Fibroblast of lung (primary cell): ENCODE measurements around the gene HNF1B. TPM values are rescaled to one million over a fixed set of nuclear protein-coding genes. Genes with fewer than 3 reads are reported as not detected.

Experiments used
- DNase-seq, 2 donors: peaks; one replicate each; pipeline versions ENCODE4 v3.0.0 to v3.0.0-alpha.2; 2010; ENCODE audit warnings: low read depth in 2 of 2
- H2AFZ ChIP-seq: 2 replicates; pipeline ENCODE4 v1.5.1; 2012; ENCODE audit warnings: low read length, control low read depth, inconsistent platforms
- H3K27ac ChIP-seq: 2 replicates; pipeline ENCODE4 v1.5.1; 2011; ENCODE audit warnings: low read length, control low read depth; ENCODE audit not compliant: insufficient read depth
- H3K27me3 ChIP-seq: 2 replicates; pipeline ENCODE4 v1.5.1; 2011; ENCODE audit warnings: mild to moderate bottlenecking, low read length; ENCODE audit not compliant: control insufficient read depth, insufficient read depth
- H3K36me3 ChIP-seq: 2 replicates; pipeline ENCODE4 v1.5.1; 2011; ENCODE audit warnings: low read length; ENCODE audit not compliant: control insufficient read depth, insufficient read depth
- H3K4me1 ChIP-seq: 2 replicates; pipeline ENCODE4 v1.5.1; 2011; ENCODE audit warnings: low read length; ENCODE audit not compliant: control insufficient read depth, insufficient read depth; ENCODE audit errors: extremely low read depth
- H3K4me2 ChIP-seq: 2 replicates; pipeline ENCODE4 v1.5.1; 2011; ENCODE audit warnings: low read length, control low read depth; ENCODE audit not compliant: insufficient read depth; ENCODE audit errors: extremely low read depth
- H3K4me3 ChIP-seq, 4 experiments: fragments of 200-600 bp in 1 of 4; sonication (generic) in 1 of 4; replicated peaks in 1 of 4; 2 replicates each; pipeline ENCODE4 v1.5.1; 2011 to 2016; ENCODE audit warnings: low read length in 4 of 4, low read depth in 3 of 4, mild to moderate bottlenecking in 3 of 4, control low read depth in 2 of 4, inconsistent platforms in 1 of 4, mixed read lengths in 1 of 4; ENCODE audit not compliant: insufficient read depth in 1 of 4; ENCODE audit errors: control extremely low read depth in 1 of 4
- H3K79me2 ChIP-seq: 2 replicates; pipeline ENCODE4 v1.5.1; 2012; ENCODE audit warnings: mild to moderate bottlenecking, low read length, inconsistent platforms; ENCODE audit not compliant: control insufficient read depth, insufficient read depth
- H3K9ac ChIP-seq: 2 replicates; pipeline ENCODE4 v1.5.1; 2011; ENCODE audit warnings: mild to moderate bottlenecking, low read length, control low read depth; ENCODE audit not compliant: insufficient read depth
- H3K9me3 ChIP-seq: 2 replicates; pipeline ENCODE4 v1.5.1; 2012; ENCODE audit warnings: low read depth, low read length; ENCODE audit not compliant: control insufficient read depth, insufficient read depth
- H4K20me1 ChIP-seq: 2 replicates; pipeline ENCODE4 v1.5.1; 2011; ENCODE audit warnings: low read length; ENCODE audit not compliant: control insufficient read depth, insufficient read depth; ENCODE audit errors: extremely low read depth
- EZH2 ChIP-seq: IDR thresholded peaks from 2 replicates; pipeline ENCODE4 v1.5.1; 2012; ENCODE audit warnings: low read length, control low read depth, mild to moderate bottlenecking; ENCODE audit errors: missing control alignments
- polyA plus RNA-seq, 2 donors: library from polyadenylated mRNA; depleted of rRNA in 1 of 2; stranded (reverse) in 1 of 2; unstranded in 1 of 2; fragments of >200 nt; gene quantifications; 2 replicates each; pipeline ENCODE4 v1.2.1, GENCODE V29; 2011 to 2012; ENCODE audit warnings: missing spikeins in 1 of 2
- total RNA-seq: library from RNA; depleted of rRNA; stranded (reverse); fragments of >200 nt; gene quantifications from 2 replicates; pipeline ENCODE4 v1.2.1, GENCODE V29; 2014
- TF ChIP-seq, protein P1 (sequence below), 2 donors: IDR thresholded peaks in 1 of 2; conservative IDR thresholded peaks in 1 of 2; 1 replicate in 1 of 2; 2 replicates in 1 of 2; pipeline ENCODE4 v1.5.1; 2011 to 2012; ENCODE audit warnings: low read length in 2 of 2, control low read depth in 1 of 2, inconsistent platforms in 1 of 2, low read depth in 1 of 2, mild to moderate bottlenecking in 1 of 2

HNF1B gene
- total and polyA plus RNA-seq, 2 donors (not counting 1 experiment from before 2014, with no cell fraction given), result not detected

- DNase-seq, result no peak
- no peaks in the 10 kb centered on the region for H3K36me3 ChIP-seq
- peaks cover 35% of the 10 kb centered on the region for H3K27me3 ChIP-seq
- H3K4me1 ChIP-seq, result peaks cover 3% of the 10 kb centered on the region
- no peaks in the 10 kb centered on the region for H3K9me3 ChIP-seq
- H2AFZ ChIP-seq, result no peak overlapping the region
- TF ChIP-seq, protein P1, sequence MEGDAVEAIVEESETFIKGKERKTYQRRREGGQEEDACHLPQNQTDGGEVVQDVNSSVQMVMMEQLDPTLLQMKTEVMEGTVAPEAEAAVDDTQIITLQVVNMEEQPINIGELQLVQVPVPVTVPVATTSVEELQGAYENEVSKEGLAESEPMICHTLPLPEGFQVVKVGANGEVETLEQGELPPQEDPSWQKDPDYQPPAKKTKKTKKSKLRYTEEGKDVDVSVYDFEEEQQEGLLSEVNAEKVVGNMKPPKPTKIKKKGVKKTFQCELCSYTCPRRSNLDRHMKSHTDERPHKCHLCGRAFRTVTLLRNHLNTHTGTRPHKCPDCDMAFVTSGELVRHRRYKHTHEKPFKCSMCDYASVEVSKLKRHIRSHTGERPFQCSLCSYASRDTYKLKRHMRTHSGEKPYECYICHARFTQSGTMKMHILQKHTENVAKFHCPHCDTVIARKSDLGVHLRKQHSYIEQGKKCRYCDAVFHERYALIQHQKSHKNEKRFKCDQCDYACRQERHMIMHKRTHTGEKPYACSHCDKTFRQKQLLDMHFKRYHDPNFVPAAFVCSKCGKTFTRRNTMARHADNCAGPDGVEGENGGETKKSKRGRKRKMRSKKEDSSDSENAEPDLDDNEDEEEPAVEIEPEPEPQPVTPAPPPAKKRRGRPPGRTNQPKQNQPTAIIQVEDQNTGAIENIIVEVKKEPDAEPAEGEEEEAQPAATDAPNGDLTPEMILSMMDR (conservative IDR thresholded peaks at IDR 0.05 in 1 of 2, IDR thresholded peaks at IDR 0.05 in 1 of 2; ENCODE audit: low read depth in 1 of 2, low read length in 2 of 2), result no peak
- no peak overlapping the region for H3K4me2 ChIP-seq
- no peak overlapping the region for H3K4me3 ChIP-seq
- no peak overlapping the region for H3K9ac ChIP-seq
- no peaks in the 10 kb centered on the region for H3K79me2 ChIP-seq
- no peaks in the 10 kb centered on the region for H4K20me1 ChIP-seq
- no peak overlapping the region for H3K27ac ChIP-seq
Measured at GRCh38 chr17:37713624-37714023, 31.2 kb downstream of the HNF1B start.

GRCh38 chr17:37713028-37713431 is 31.8 kb downstream of the HNF1B start:
- Histone ChIP-seq H4K20me1 (no peaks in the 10 kb centered on the region), H3K79me2 (no peaks in the 10 kb centered on the region), H3K9ac (no peak overlapping the region), H3K4me1 (peaks cover 3% of the 10 kb centered on the region), H3K4me2 (no peak overlapping the region), H2AFZ (no peak overlapping the region), H3K27me3 (peaks cover 34% of the 10 kb centered on the region), H3K27ac (no peak overlapping the region), H3K36me3 (no peaks in the 10 kb centered on the region), H3K9me3 (no peaks in the 10 kb centered on the region), H3K4me3 (no peak overlapping the region)
- no peak for TF ChIP-seq EZH2
- TF ChIP-seq, protein P1 (conservative IDR thresholded peaks at IDR 0.05 in 1 of 2, IDR thresholded peaks at IDR 0.05 in 1 of 2; ENCODE audit: low read depth in 1 of 2, low read length in 2 of 2), result no peak
- no peak for DNase-seq

DNA sequence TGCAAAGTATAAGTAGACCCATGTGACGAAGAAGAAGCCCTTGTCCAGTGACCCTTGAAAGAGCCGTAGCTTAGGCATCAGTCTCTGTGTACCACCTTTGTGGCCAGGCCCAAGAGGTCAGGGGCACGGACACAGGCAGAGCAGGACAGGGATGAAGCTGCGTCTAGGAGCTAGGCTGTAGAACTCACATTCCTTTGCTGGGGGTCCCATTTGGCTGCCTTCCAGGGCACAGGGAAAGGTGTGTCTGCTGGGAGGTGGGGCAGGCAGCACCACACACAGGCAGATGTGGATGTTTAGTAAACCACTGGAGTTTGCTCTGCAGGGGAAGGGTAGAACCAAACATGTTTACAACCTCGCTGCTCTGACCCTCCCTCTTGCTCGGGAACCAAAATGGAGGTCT is 33.7 kb downstream of the HNF1B start:
- Histone ChIP-seq H3K36me3 (no peaks in the 10 kb centered on the region), H3K27me3 (peaks cover 34% of the 10 kb centered on the region), H4K20me1 (no peaks in the 10 kb centered on the region), H3K4me1 (no peaks in the 10 kb centered on the region), H3K27ac (no peak overlapping the region), H3K4me2 (no peak overlapping the region), H3K79me2 (no peaks in the 10 kb centered on the region), H3K4me3 (no peak overlapping the region), H3K9me3 (no peaks in the 10 kb centered on the region), H2AFZ (no peak overlapping the region), H3K9ac (no peak overlapping the region)
- TF ChIP-seq, protein P1 (conservative IDR thresholded peaks at IDR 0.05 in 1 of 2, IDR thresholded peaks at IDR 0.05 in 1 of 2; ENCODE audit: low read depth in 1 of 2, low read length in 2 of 2), result no peak
- no peak for DNase-seq
